Glutamatergic neuron (in vitro differentiated cells): ENCODE measurements around the gene FBXO8. TPM values are rescaled to one million over a fixed set of nuclear protein-coding genes. Genes with fewer than 3 reads are reported as not detected.

Experiments used
- DNase-seq: peaks from one replicate; pipeline ENCODE4 v3.0.0; 2022
- H3K27ac Mint-ChIP-seq: one replicate; pipeline ENCODE4 v1.8.0; 2020; ENCODE audit warnings: mild to moderate bottlenecking, mixed read lengths, inconsistent platforms; ENCODE audit not compliant: unreplicated experiment
- H3K27me3 Mint-ChIP-seq: one replicate; pipeline ENCODE4 v1.8.0; 2020; ENCODE audit warnings: mild to moderate bottlenecking, moderate library complexity, mixed read lengths, inconsistent platforms; ENCODE audit not compliant: unreplicated experiment
- H3K36me3 Mint-ChIP-seq: one replicate; pipeline ENCODE4 v1.8.0; 2020; ENCODE audit warnings: mild to moderate bottlenecking, mixed read lengths, inconsistent platforms; ENCODE audit not compliant: unreplicated experiment
- H3K4me1 Mint-ChIP-seq: one replicate; pipeline ENCODE4 v1.8.0; 2020; ENCODE audit warnings: mild to moderate bottlenecking, low read depth, mixed read lengths, inconsistent platforms; ENCODE audit not compliant: unreplicated experiment
- H3K4me3 Mint-ChIP-seq: one replicate; pipeline ENCODE4 v1.8.0; 2020; ENCODE audit warnings: mild to moderate bottlenecking, mixed read lengths, inconsistent platforms; ENCODE audit not compliant: unreplicated experiment
- H3K9me3 Mint-ChIP-seq: one replicate; pipeline ENCODE4 v1.8.0; 2020; ENCODE audit warnings: mild to moderate bottlenecking, moderate library complexity, mixed read lengths, inconsistent platforms; ENCODE audit not compliant: unreplicated experiment
- CTCF ChIP-seq: fragments of 200-600 bp; sonication (generic); IDR thresholded peaks from one replicate; pipeline ENCODE4 v1.5.0; 2021; ENCODE audit not compliant: partially characterized antibody, unreplicated experiment
- total RNA-seq: library from RNA; stranded (reverse); fragmentation: NEBNext Ultra II Directional; extraction: Animal tissue kit (Norgen Biotek cat#: 25700); gene quantifications from one replicate; pipeline ENCODE4 v1.2.1, GENCODE V29; 2021; ENCODE audit not compliant: unreplicated experiment

Gene FBXO8
- total RNA-seq, 1 donor from 2014 or later = 23.1 TPM

GRCh38 chr4:174210354-174210753 is 73.1 kb downstream of the FBXO8 start:
- no peak for TF ChIP-seq CTCF
- Mint-ChIP-seq H3K27ac (no peak overlapping the region), H3K4me1 (peaks cover 23% of the 10 kb centered on the region), H3K36me3 (no peaks in the 10 kb centered on the region), H3K4me3 (no peak overlapping the region), H3K9me3 (peaks cover 4% of the 10 kb centered on the region), H3K27me3 (peaks cover 14% of the 10 kb centered on the region)
- no peak for DNase-seq

- Mint-ChIP-seq H3K27ac (no peak overlapping the region), H3K4me1 (peaks cover 19% of the 10 kb centered on the region), H3K4me3 (no peak overlapping the region), H3K9me3 (no peaks in the 10 kb centered on the region), H3K27me3 (peaks cover 9% of the 10 kb centered on the region), H3K36me3 (no peaks in the 10 kb centered on the region)
- TF ChIP-seq CTCF = no peak
- no peak for DNase-seq
Observed at GRCh38 chr4:174209341-174209740, 74.1 kb downstream of the FBXO8 start.

- no peaks in the 10 kb centered on the region for H3K9me3 Mint-ChIP-seq
- H3K4me1 Mint-ChIP-seq = peaks cover 14% of the 10 kb centered on the region
- no peak overlapping the region for H3K27ac Mint-ChIP-seq
- no peak for DNase-seq
- H3K4me3 Mint-ChIP-seq = no peak overlapping the region
- no peak for TF ChIP-seq CTCF
- H3K27me3 Mint-ChIP-seq = peaks cover 2% of the 10 kb centered on the region
- H3K36me3 Mint-ChIP-seq = no peaks in the 10 kb centered on the region
Observed at GRCh38 chr4:174207367-174207766, 76.1 kb downstream of the FBXO8 start.

GRCh38 chr4:174204164-174204831 is 79.2 kb downstream of the FBXO8 start:
- no peak for DNase-seq
- no peak overlapping the region for H3K4me3 Mint-ChIP-seq
- no peaks in the 10 kb centered on the region for H3K9me3 Mint-ChIP-seq
- H3K27me3 Mint-ChIP-seq = no peaks in the 10 kb centered on the region
- no peaks in the 10 kb centered on the region for H3K36me3 Mint-ChIP-seq
- TF ChIP-seq CTCF = no peak
- H3K4me1 Mint-ChIP-seq = peaks cover 3% of the 10 kb centered on the region
- H3K27ac Mint-ChIP-seq = no peak overlapping the region

GRCh38 chr4:174201871-174202270 is 81.6 kb downstream of the FBXO8 start:
- no peak for TF ChIP-seq CTCF
- DNase-seq = no peak
- H3K4me3 Mint-ChIP-seq = no peak overlapping the region
- H3K9me3 Mint-ChIP-seq = no peaks in the 10 kb centered on the region
- H3K4me1 Mint-ChIP-seq = no peaks in the 10 kb centered on the region
- no peaks in the 10 kb centered on the region for H3K36me3 Mint-ChIP-seq
- no peak overlapping the region for H3K27ac Mint-ChIP-seq
- no peaks in the 10 kb centered on the region for H3K27me3 Mint-ChIP-seq
